Body of pancreas (tissue), 4 donors: ENCODE data around the gene PRMT7.

Source experiments
- POLR2A ChIP-seq, 3 donors: fragments of 450-650 bp; IDR thresholded peaks; one replicate each; pipeline ENCODE4 v1.6.1; 2016; ENCODE audit warnings: antibody characterized with exemption in 3 of 3, mild to moderate bottlenecking in 2 of 3
- TF ChIP-seq, protein P1 (sequence below), 7 experiments: fragments of 450-650 bp in 4 of 7; fragments of 200-600 bp in 3 of 7; sonication (generic) in 3 of 7; IDR thresholded peaks; one replicate each; pipeline ENCODE4 v1.5.1; 2016 to 2019; ENCODE audit warnings: antibody characterized with exemption in 7 of 7

DNA sequence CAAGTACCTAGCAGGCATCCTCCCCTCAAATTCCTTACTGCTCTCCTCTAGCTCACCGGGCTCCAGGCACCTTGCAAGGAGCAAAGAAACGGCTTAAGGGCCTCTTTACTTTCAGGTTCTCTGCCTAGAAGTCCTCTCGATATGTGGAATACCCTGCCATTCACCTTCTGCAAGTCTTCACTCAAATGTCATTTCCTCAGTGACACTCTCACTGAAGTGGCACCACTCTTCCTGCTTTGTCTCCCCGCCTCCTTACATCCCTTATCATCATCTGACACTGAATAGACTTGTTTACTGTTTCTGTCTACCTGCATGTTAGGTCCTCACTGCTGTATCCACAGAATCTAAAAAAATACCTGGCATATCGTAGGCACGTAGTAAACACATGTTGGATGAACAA, 1.0 kb upstream of the PRMT7 start:
- TF ChIP-seq, protein P1, sequence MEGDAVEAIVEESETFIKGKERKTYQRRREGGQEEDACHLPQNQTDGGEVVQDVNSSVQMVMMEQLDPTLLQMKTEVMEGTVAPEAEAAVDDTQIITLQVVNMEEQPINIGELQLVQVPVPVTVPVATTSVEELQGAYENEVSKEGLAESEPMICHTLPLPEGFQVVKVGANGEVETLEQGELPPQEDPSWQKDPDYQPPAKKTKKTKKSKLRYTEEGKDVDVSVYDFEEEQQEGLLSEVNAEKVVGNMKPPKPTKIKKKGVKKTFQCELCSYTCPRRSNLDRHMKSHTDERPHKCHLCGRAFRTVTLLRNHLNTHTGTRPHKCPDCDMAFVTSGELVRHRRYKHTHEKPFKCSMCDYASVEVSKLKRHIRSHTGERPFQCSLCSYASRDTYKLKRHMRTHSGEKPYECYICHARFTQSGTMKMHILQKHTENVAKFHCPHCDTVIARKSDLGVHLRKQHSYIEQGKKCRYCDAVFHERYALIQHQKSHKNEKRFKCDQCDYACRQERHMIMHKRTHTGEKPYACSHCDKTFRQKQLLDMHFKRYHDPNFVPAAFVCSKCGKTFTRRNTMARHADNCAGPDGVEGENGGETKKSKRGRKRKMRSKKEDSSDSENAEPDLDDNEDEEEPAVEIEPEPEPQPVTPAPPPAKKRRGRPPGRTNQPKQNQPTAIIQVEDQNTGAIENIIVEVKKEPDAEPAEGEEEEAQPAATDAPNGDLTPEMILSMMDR (IDR thresholded peaks at IDR 0.05), result no peak
- no peak for TF ChIP-seq POLR2A (IDR thresholded peaks at IDR 0.05)
